Testis (tissue), 2 donors: ENCODE data around the gene LRMDA.

Experiments used
- CTCF ChIP-seq, 3 experiments: fragments of 450-650 bp in 2 of 3; fragments of 200-600 bp in 1 of 3; sonication (generic) in 1 of 3; IDR thresholded peaks; one replicate each; pipeline ENCODE4 v1.5.1; 2016 to 2019; ENCODE audit warnings: antibody characterized with exemption in 3 of 3, mild to moderate bottlenecking in 2 of 3, moderate library complexity in 1 of 3
- POLR2A ChIP-seq: fragments of 450-650 bp; IDR thresholded peaks from one replicate; pipeline ENCODE4 v1.6.1; 2017; ENCODE audit warnings: antibody characterized with exemption, mild to moderate bottlenecking, moderate library complexity

DNA sequence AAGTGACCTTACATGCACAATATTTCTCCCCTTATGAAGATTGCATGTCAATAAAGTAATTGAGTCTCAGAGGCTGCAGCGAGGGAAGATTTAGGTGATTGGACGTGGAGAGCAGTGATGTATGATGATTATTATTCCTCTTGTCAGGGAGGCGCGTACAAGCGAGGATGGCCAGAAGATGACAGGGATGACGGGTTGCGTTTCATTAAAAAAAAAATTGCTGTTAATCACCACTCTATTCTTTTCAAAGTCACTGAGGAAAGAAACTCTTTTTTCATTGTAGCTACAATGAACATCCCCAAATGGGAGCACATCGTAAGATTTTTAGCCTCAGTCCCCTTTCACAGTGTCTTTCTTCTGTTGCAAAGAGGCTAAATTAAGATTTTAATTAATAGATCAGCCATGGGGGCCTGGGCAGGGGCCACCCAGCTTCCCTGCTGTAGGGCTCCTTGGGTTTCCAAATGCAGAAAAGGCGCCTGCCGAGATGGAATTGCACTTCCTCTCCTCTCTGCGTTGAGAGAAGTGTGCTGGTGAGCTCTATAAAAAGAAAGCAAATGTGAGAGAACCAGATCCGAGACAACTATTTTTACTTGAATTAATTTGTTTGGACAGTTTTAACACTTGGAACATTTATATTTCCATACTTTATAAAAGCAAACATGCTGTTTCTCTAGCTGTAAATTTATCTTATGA is 998.1 kb downstream of the LRMDA start:
- no peak for TF ChIP-seq POLR2A
- TF ChIP-seq CTCF (IDR thresholded peaks at IDR 0.05) = no peak
